D341Med (cell line): ENCODE data around the gene UQCRHL.

ENCODE experiments used
- DNase-seq: peaks from one replicate; pipeline ENCODE4 v3.0.0; 2012; ENCODE audit warnings: low spot score

The UQCRHL gene

GRCh38 chr1:15797614-15798390, 9.6 kb downstream of the UQCRHL start:
- no peak for DNase-seq

GRCh38 chr1:15796086-15796462, 11.4 kb downstream of the UQCRHL start:
- no peak for DNase-seq

GRCh38 chr1:15788624-15789301, 18.7 kb downstream of the UQCRHL start:
- no peak for DNase-seq

GRCh38 chr1:15786581-15786980, 20.9 kb downstream of the UQCRHL start:
- no peak for DNase-seq

- no peak for DNase-seq
These were observed 21.8 kb downstream of the UQCRHL start for GRCh38 chr1:15785683-15786082.

GRCh38 chr1:15777909-15778707, 29.3 kb downstream of the UQCRHL start:
- DNase-seq: no peak

GRCh38 chr1:15775706-15776105, 31.7 kb downstream of the UQCRHL start:
- no peak for DNase-seq

GRCh38 chr1:15771836-15772515, 35.5 kb downstream of the UQCRHL start:
- no peak for DNase-seq

- no peak for DNase-seq
These were observed 37.0 kb downstream of the UQCRHL start for GRCh38 chr1:15770313-15770962.

GRCh38 chr1:15768388-15768787, 39.1 kb downstream of the UQCRHL start:
- DNase-seq: no peak

GRCh38 chr1:15767941-15768340, 39.5 kb downstream of the UQCRHL start:
- no peak for DNase-seq

GRCh38 chr1:15765495-15766194, 41.8 kb downstream of the UQCRHL start:
- DNase-seq: no peak

GRCh38 chr1:15764890-15765289, 42.6 kb downstream of the UQCRHL start:
- no peak for DNase-seq

- DNase-seq: no peak
These were observed 43.1 kb downstream of the UQCRHL start for GRCh38 chr1:15764269-15764764.

GRCh38 chr1:15762546-15762945, 44.9 kb downstream of the UQCRHL start:
- DNase-seq: no peak

- DNase-seq: no peak
These were observed 45.9 kb downstream of the UQCRHL start for GRCh38 chr1:15761366-15762128.

GRCh38 chr1:15760520-15761211, 46.8 kb downstream of the UQCRHL start:
- DNase-seq: no peak

GRCh38 chr1:15758953-15759661, 48.3 kb downstream of the UQCRHL start:
- peak; percentile 70 for DNase-seq
